Activated CD4-positive, alpha-beta T cell treated with anti-CD3 and anti-CD28 coated beads, Interleukin-2, amount 50 U/mL, for 4 hours (primary cell): Measurements from ENCODE around the gene GSC2.
A peak's percentile ranks its signal among the peaks of the same experiment; 100 is the strongest.

Source experiments
- DNase-seq, 2 experiments: peaks; one replicate each; pipeline ENCODE4 v3.0.0-alpha.2; 2020

Gene GSC2

GRCh38 chr22:19118329-19118880, 31.7 kb downstream of the GSC2 start:
- peak in 1 of 2 experiments; percentile 20 for DNase-seq

- no peak for DNase-seq
These were observed 33.0 kb downstream of the GSC2 start for GRCh38 chr22:19117111-19117512.

GRCh38 chr22:19115628-19116027, 34.5 kb downstream of the GSC2 start:
- DNase-seq: no peak

- no peak for DNase-seq
These were observed 35.0 kb downstream of the GSC2 start for GRCh38 chr22:19114984-19115552.

GRCh38 chr22:19113429-19113828, 36.7 kb downstream of the GSC2 start:
- no peak for DNase-seq

- no peak for DNase-seq
These were observed 38.5 kb downstream of the GSC2 start for GRCh38 chr22:19111584-19111983.

- no peak for DNase-seq
These were observed 39.0 kb downstream of the GSC2 start for GRCh38 chr22:19111140-19111539.

- no peak for DNase-seq
These were observed 39.4 kb downstream of the GSC2 start for GRCh38 chr22:19110646-19111045.

- DNase-seq: no peak
These were observed 40.0 kb downstream of the GSC2 start for GRCh38 chr22:19110064-19110458.

GRCh38 chr22:19109198-19110063, 40.7 kb downstream of the GSC2 start:
- peak; percentile 26 to 32 for DNase-seq

GRCh38 chr22:19108807-19109197, 41.3 kb downstream of the GSC2 start:
- DNase-seq: no peak

GRCh38 chr22:19107730-19108074, 42.4 kb downstream of the GSC2 start:
- no peak for DNase-seq

GRCh38 chr22:19106886-19107729, 43.0 kb downstream of the GSC2 start:
- no peak for DNase-seq

- peak; percentile 50 to 55 for DNase-seq
These were observed 44.0 kb downstream of the GSC2 start for GRCh38 chr22:19105867-19106802.

- DNase-seq: no peak
These were observed 44.6 kb downstream of the GSC2 start for GRCh38 chr22:19105456-19105855.

- DNase-seq: no peak
These were observed 45.9 kb downstream of the GSC2 start for GRCh38 chr22:19103880-19104821.

- DNase-seq: no peak
These were observed 51.9 kb downstream of the GSC2 start for GRCh38 chr22:19098157-19098556.

GRCh38 chr22:19097518-19097917, 52.6 kb downstream of the GSC2 start:
- DNase-seq: no peak
